Measurements from ENCODE around the gene MBTPS2.
"Not testable (repeated sequence)": the region's sequence is repeated elsewhere in the genome, so short reads cannot be mapped to it uniquely, and the experiment has no call there.

MBTPS2 gene

GRCh38 chrX:21839334-21840192 is at the start of gene MBTPS2:
Gene MBTPS2, plus strand, starts transcription at chrX:21839617. Its CDS starts 118 bp downstream, at chrX:21839735.
- peak; percentile 69 to 79 for DNase-seq

- DNase-seq, result no peak
Observed at GRCh38 chrX:21798677-21799219, 40.7 kb upstream of the MBTPS2 start.

- DNase-seq, result no peak
Observed at GRCh38 chrX:21799767-21800166, 39.6 kb upstream of the MBTPS2 start.

GRCh38 chrX:21800344-21800770 is 39.1 kb upstream of the MBTPS2 start:
- no peak for DNase-seq

GRCh38 chrX:21802054-21802670 is 37.3 kb upstream of the MBTPS2 start:
- DNase-seq, result no peak

GRCh38 chrX:21802839-21803238 is 36.6 kb upstream of the MBTPS2 start:
- DNase-seq, result no peak

GRCh38 chrX:21806691-21807090 is 32.7 kb upstream of the MBTPS2 start:
- no peak for DNase-seq

- no peak for DNase-seq
Observed at GRCh38 chrX:21811832-21812231, 27.6 kb upstream of the MBTPS2 start.

- DNase-seq, result no peak
Observed at GRCh38 chrX:21812628-21813027, 26.8 kb upstream of the MBTPS2 start.

GRCh38 chrX:21813612-21814368 is 25.6 kb upstream of the MBTPS2 start:
- DNase-seq, result peak in 1 of 2 experiments; percentile 5

- DNase-seq, result no peak
Observed at GRCh38 chrX:21816136-21816535, 23.3 kb upstream of the MBTPS2 start.

GRCh38 chrX:21820170-21820569 is 19.2 kb upstream of the MBTPS2 start:
- not testable (repeated sequence) for DNase-seq

GRCh38 chrX:21821875-21822274 is 17.5 kb upstream of the MBTPS2 start:
- DNase-seq, result no peak

- no peak for DNase-seq
Observed at GRCh38 chrX:21831496-21831895, 7.9 kb upstream of the MBTPS2 start.

GRCh38 chrX:21837056-21837455 is 2.4 kb upstream of the MBTPS2 start:
- no peak for DNase-seq

- DNase-seq, result no peak
Observed at GRCh38 chrX:21838937-21839333, 482 bp upstream of the MBTPS2 start.

- no peak for DNase-seq
Observed at GRCh38 chrX:21840193-21840545, 752 bp downstream of the MBTPS2 start.

GRCh38 chrX:21843179-21843578 is 3.8 kb downstream of the MBTPS2 start:
- DNase-seq, result no peak

- no peak for DNase-seq
Observed at GRCh38 chrX:21845096-21845495, 5.7 kb downstream of the MBTPS2 start.

GRCh38 chrX:21847342-21847741 is 7.9 kb downstream of the MBTPS2 start:
- DNase-seq, result no peak

GRCh38 chrX:21853578-21853977 is 14.2 kb downstream of the MBTPS2 start:
- DNase-seq, result no peak

- no peak for DNase-seq
Observed at GRCh38 chrX:21855937-21856415, 16.6 kb downstream of the MBTPS2 start, which contains the start of gene YY2. Gene YY2, plus strand, starts transcription at chrX:21855987. Its CDS starts 498 bp downstream, at chrX:21856485.

- DNase-seq, result no peak
Observed at GRCh38 chrX:21856504-21856903, 17.1 kb downstream of the MBTPS2 start.
